ENCODE measurements around the gene GPATCH8. TPM values are rescaled to one million over a fixed set of nuclear protein-coding genes. Genes with fewer than 3 reads are reported as not detected.

GPATCH8 gene
- total RNA-seq, 1 experiment from 2014 or later: 39.4 TPM

GRCh38 chr17:44356241-44356640, 147.0 kb downstream of the GPATCH8 start:
- H3K9me3 ChIP-seq (ENCODE audit: insufficient read depth, low read depth): no peaks in the 10 kb centered on the region
- H3K79me2 ChIP-seq (ENCODE audit: low read depth): no peaks in the 10 kb centered on the region
- intact Hi-C loops (cut with micrococcal nuclease; ENCODE audit: unreplicated experiment): no loop called here
- H2AFZ ChIP-seq: no peak overlapping the region
- ChIA-PET CTCF (no interaction called here), POLR2A (ENCODE audit: unreplicated experiment) (interaction anchor here (0.7 kb wide), 1 partner anchor 12 kb away, joined by 10 read pairs; no protein-coding TSS in a partner anchor)
- H3K9me2 ChIP-seq (ENCODE audit: insufficient read depth): no peaks in the 10 kb centered on the region
- no peaks in the 10 kb centered on the region for H3K4me1 ChIP-seq (replicated peaks; ENCODE audit: insufficient read depth)
- no peak for DNase-seq
- BruUV-seq (replicated peaks): no TSS peak
- H3K27me3 ChIP-seq (ENCODE audit: insufficient read depth, low read depth): no peaks in the 10 kb centered on the region
- H3K27ac ChIP-seq: no peak overlapping the region
- TF ChIP-seq EZH2 (IDR thresholded peaks at IDR 0.05; ENCODE audit: low read depth): no peak
- TF ChIP-seq CTCF (conservative IDR thresholded peaks at IDR 0.05): no peak
- H3K4me3 ChIP-seq: no peak overlapping the region
- no peaks in the 10 kb centered on the region for H4K20me1 ChIP-seq (ENCODE audit: insufficient read depth)
- no peak overlapping the region for H3K4me2 ChIP-seq
- H3F3A ChIP-seq (ENCODE audit: insufficient read depth, low read depth): peaks cover 5% of the 10 kb centered on the region; the same call in 1 of the 2 replicates
- no peaks in the 10 kb centered on the region for H3K36me3 ChIP-seq (ENCODE audit: low read depth)

GRCh38 chr17:44355642-44356099, 147.5 kb downstream of the GPATCH8 start:
- intact Hi-C loops (cut with micrococcal nuclease; ENCODE audit: unreplicated experiment): no loop called here
- no peak overlapping the region for H2AFZ ChIP-seq
- ChIA-PET POLR2A (ENCODE audit: unreplicated experiment) (no interaction called here), CTCF (no interaction called here)
- BruUV-seq (replicated peaks): no TSS peak
- no peaks in the 10 kb centered on the region for H3K9me2 ChIP-seq (ENCODE audit: insufficient read depth)
- 0 out of 2 replicates have a peak, but pooled peaks cover 3% of the 10 kb centered on the region for H4K20me1 ChIP-seq (ENCODE audit: insufficient read depth)
- H3K79me2 ChIP-seq (ENCODE audit: low read depth): no peaks in the 10 kb centered on the region
- no peak overlapping the region for H3K4me3 ChIP-seq
- peaks cover 5% of the 10 kb centered on the region; the same call in 1 of the 2 replicates for H3F3A ChIP-seq (ENCODE audit: insufficient read depth, low read depth)
- H3K36me3 ChIP-seq (ENCODE audit: low read depth): no peaks in the 10 kb centered on the region
- no peak for TF ChIP-seq EZH2 (IDR thresholded peaks at IDR 0.05; ENCODE audit: low read depth)
- TF ChIP-seq CTCF (conservative IDR thresholded peaks at IDR 0.05): no peak
- H3K4me2 ChIP-seq: no peak overlapping the region
- H3K9me3 ChIP-seq (ENCODE audit: insufficient read depth, low read depth): no peaks in the 10 kb centered on the region
- H3K27ac ChIP-seq: no peak overlapping the region
- no peaks in the 10 kb centered on the region for H3K4me1 ChIP-seq (replicated peaks; ENCODE audit: insufficient read depth)
- H3K27me3 ChIP-seq (ENCODE audit: insufficient read depth, low read depth): no peaks in the 10 kb centered on the region
- no peak for DNase-seq

- DNase-seq: no peak
- H3K27me3 ChIP-seq (ENCODE audit: insufficient read depth, low read depth): no peaks in the 10 kb centered on the region
- intact Hi-C loops (cut with micrococcal nuclease; ENCODE audit: unreplicated experiment): no loop called here
- H3K27ac ChIP-seq: no peak overlapping the region
- 0 out of 2 replicates have a peak, but pooled peaks cover 3% of the 10 kb centered on the region for H4K20me1 ChIP-seq (ENCODE audit: insufficient read depth)
- no peaks in the 10 kb centered on the region for H3F3A ChIP-seq (ENCODE audit: insufficient read depth, low read depth)
- no peaks in the 10 kb centered on the region for H3K9me3 ChIP-seq (ENCODE audit: insufficient read depth, low read depth)
- no peaks in the 10 kb centered on the region for H3K36me3 ChIP-seq (ENCODE audit: low read depth)
- no peaks in the 10 kb centered on the region for H3K4me1 ChIP-seq (replicated peaks; ENCODE audit: insufficient read depth)
- TF ChIP-seq CTCF (conservative IDR thresholded peaks at IDR 0.05) (no peak), EZH2 (IDR thresholded peaks at IDR 0.05; ENCODE audit: low read depth) (no peak)
- ChIA-PET CTCF (no interaction called here), POLR2A (ENCODE audit: unreplicated experiment) (no interaction called here)
- no peak overlapping the region for H3K4me2 ChIP-seq
- no TSS peak for BruUV-seq (replicated peaks)
- H3K4me3 ChIP-seq: no peak overlapping the region
- no peaks in the 10 kb centered on the region for H3K9me2 ChIP-seq (ENCODE audit: insufficient read depth)
- H3K79me2 ChIP-seq (ENCODE audit: low read depth): no peaks in the 10 kb centered on the region
- no peak overlapping the region for H2AFZ ChIP-seq
These were observed 148.3 kb downstream of the GPATCH8 start for GRCh38 chr17:44354582-44355561.
